HepG2 (cell line): Measurements from ENCODE around the gene STOML2. TPM values are rescaled to one million over a fixed set of nuclear protein-coding genes. Genes with fewer than 3 reads are reported as not detected.
A peak's percentile ranks its signal among the peaks of the same experiment; 100 is the strongest.

Experiments used
- AGO2 ChIP-seq: fragments of 200-400 bp; formaldehyde crosslinking; optimal IDR thresholded peaks from 2 replicates; pipeline ENCODE3; 2017; ENCODE audit warnings: mild to moderate bottlenecking, low read depth, low read length, moderate library complexity
- ATF7-NPFF ChIP-seq: sonication (generic); formaldehyde crosslinking; IDR thresholded peaks from 2 replicates; pipeline ENCODE4 v1.8.1; 2023; ENCODE audit warnings: mild to moderate bottlenecking, low read depth, missing genetic modification reagents, moderate library complexity
- ATM ChIP-seq: fragments of 450-650 bp; IDR thresholded peaks from 2 replicates; pipeline ENCODE4 v1.7.1; 2017; ENCODE audit warnings: mild to moderate bottlenecking, borderline replicate concordance
- ATRX ChIP-seq: sonication (generic); formaldehyde crosslinking; IDR thresholded peaks from 2 replicates; pipeline ENCODE4 v1.4.0; 2020; ENCODE audit warnings: missing genetic modification reagents, borderline replicate concordance
- DR1 ChIP-seq: sonication (generic); formaldehyde crosslinking; IDR thresholded peaks from 2 replicates; pipeline ENCODE4 v1.8.0; 2021; ENCODE audit warnings: mild to moderate bottlenecking, missing genetic modification reagents, inconsistent platforms
- IRX3 ChIP-seq: sonication (generic); formaldehyde crosslinking; IDR thresholded peaks from 2 replicates; pipeline ENCODE4 v1.8.1; 2023; ENCODE audit warnings: mild to moderate bottlenecking, low read depth, missing genetic modification reagents, borderline replicate concordance
- MAFK ChIP-seq, 2 experiments: IDR thresholded peaks in 1 of 2; conservative IDR thresholded peaks in 1 of 2; 2 replicates each; pipeline ENCODE4 v1.6.1; 2011; ENCODE audit warnings: improper control_type of control experiment in 2 of 2, low read length in 2 of 2
- MXD4 ChIP-seq: IDR thresholded peaks from 2 replicates; pipeline ENCODE4 v1.6.1; 2016; ENCODE audit warnings: mild to moderate bottlenecking, missing biosample characterization, missing genetic modification reagents
- NFE2L1 ChIP-seq: sonication (generic); formaldehyde crosslinking; IDR thresholded peaks from 2 replicates; pipeline ENCODE4 v1.4.0; 2020; ENCODE audit warnings: missing genetic modification reagents, mild to moderate bottlenecking, borderline replicate concordance
- ZKSCAN5 ChIP-seq: sonication (generic); formaldehyde crosslinking; IDR thresholded peaks from 2 replicates; pipeline ENCODE4 v1.5.1; 2020; ENCODE audit warnings: mild to moderate bottlenecking, missing genetic modification reagents
- ZNF207 ChIP-seq: fragments of 450-650 bp; IDR thresholded peaks from 2 replicates; pipeline ENCODE4 v1.6.1; 2016; ENCODE audit warnings: antibody characterized with exemption, borderline replicate concordance
- polyA plus RNA-seq, 8 experiments: library from polyadenylated mRNA; depleted of rRNA in 3 of 8; stranded (reverse) in 7 of 8; unstranded in 1 of 8; fragments of >200 nt; fragmentation: Illumina TruSeq in 4 of 8; extraction: Trizol in 4 of 8; gene quantifications; 2 replicates each; pipeline versions ENCODE4 v1.2.1 to v1.2.3, GENCODE V29; 2011 to 2016; ENCODE audit warnings: low read depth in 4 of 8, missing spikeins in 1 of 8, mixed read lengths in 1 of 8; ENCODE audit not compliant: insufficient read depth in 1 of 8
- total RNA-seq, 5 experiments: library from RNA; depleted of rRNA; stranded (reverse); fragments of >200 nt; fragmentation: Illumina TruSeq; extraction: Trizol; gene quantifications; 2 replicates each; pipeline ENCODE4 v1.2.3, GENCODE V29; 2016; ENCODE audit warnings: low read depth in 1 of 5
- TF ChIP-seq, protein P1 (sequence below): fragments of 450-650 bp; IDR thresholded peaks from 2 replicates; pipeline ENCODE4 v1.6.1; 2017
- TF ChIP-seq, protein P2 (sequence below): fragments of 450-650 bp; IDR thresholded peaks from 2 replicates; pipeline ENCODE4 v1.6.1; 2017; ENCODE audit warnings: mild to moderate bottlenecking
- TF ChIP-seq, protein P3 (sequence below): sonication (generic); formaldehyde crosslinking; IDR thresholded peaks from 2 replicates; pipeline ENCODE4 v1.5.0; 2020; ENCODE audit warnings: missing genetic modification reagents, mild to moderate bottlenecking, borderline replicate concordance
- TF ChIP-seq, protein P4 (sequence below): sonication (generic); formaldehyde crosslinking; IDR thresholded peaks from 2 replicates; pipeline ENCODE4 v1.5.0; 2020; ENCODE audit warnings: missing genetic modification reagents, mild to moderate bottlenecking, borderline replicate concordance
- TF ChIP-seq, protein P5 (sequence below): sonication (generic); formaldehyde crosslinking; IDR thresholded peaks from 2 replicates; pipeline ENCODE4 v1.4.0; 2020; ENCODE audit warnings: mild to moderate bottlenecking, missing genetic modification reagents, borderline replicate concordance
- TF ChIP-seq, protein P6 (sequence below): sonication (generic); formaldehyde crosslinking; IDR thresholded peaks from 2 replicates; pipeline ENCODE4 v1.4.0; 2020; ENCODE audit warnings: missing genetic modification reagents

STOML2 gene
- total and polyA plus RNA-seq, 2 of the 13 experiments (the other 11 are each of a cell fraction or from before 2014, with no cell fraction given): 245 to 250 TPM

DNA sequence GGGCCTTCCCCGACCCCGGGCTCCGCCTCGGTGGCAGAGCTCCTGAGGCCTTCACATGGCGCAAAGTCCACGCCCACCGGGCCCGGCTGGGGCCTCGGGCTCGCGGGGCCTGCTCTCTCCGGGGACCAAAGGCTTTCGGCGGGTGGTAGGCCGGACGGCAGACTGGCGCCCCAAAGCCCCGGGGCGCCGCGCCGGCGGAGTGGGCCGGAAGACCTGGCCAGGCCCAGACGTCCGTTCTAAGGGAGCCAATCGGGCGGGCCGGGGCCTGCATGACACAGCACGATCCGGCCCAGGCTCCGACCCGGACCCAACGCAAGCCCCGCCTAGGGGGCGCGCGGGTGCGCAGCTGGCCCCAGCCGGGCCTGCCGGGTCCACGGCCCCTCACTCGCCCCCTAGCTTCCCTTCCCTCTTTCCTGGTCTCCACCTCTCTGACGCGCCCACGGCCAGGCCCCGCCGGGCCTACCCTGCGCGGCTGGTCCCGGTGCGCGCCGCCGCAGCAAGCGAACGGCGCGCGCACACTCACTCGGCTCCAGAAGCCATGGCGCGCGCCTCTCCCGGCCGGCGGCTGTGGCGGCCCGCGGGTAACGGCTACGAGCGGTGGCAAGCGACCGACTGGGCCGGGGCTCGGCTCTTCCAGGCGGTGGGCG lies 31.0 kb downstream of the STOML2 start (continued):
- TF ChIP-seq ZKSCAN5 (CRISPR knock-in tag): no peak
- 0 out of 4 replicates have a peak, but pooled peaks of 1 of the 2 experiments have one; percentile 46 for TF ChIP-seq MAFK (conservative IDR thresholded peaks at IDR 0.05 in 1 of 2, IDR thresholded peaks at IDR 0.05 in 1 of 2; ENCODE audit: low read length in 2 of 2)
- TF ChIP-seq ZNF207: no peak
- TF ChIP-seq ATF7-NPFF (CRISPR knock-in tag): 0 out of 2 replicates have a peak, but pooled peaks have one; percentile 23
- peak; percentile 39; the same call in 1 of the 2 replicates for TF ChIP-seq MXD4 (CRISPR knock-in tag)
- TF ChIP-seq, protein P1, sequence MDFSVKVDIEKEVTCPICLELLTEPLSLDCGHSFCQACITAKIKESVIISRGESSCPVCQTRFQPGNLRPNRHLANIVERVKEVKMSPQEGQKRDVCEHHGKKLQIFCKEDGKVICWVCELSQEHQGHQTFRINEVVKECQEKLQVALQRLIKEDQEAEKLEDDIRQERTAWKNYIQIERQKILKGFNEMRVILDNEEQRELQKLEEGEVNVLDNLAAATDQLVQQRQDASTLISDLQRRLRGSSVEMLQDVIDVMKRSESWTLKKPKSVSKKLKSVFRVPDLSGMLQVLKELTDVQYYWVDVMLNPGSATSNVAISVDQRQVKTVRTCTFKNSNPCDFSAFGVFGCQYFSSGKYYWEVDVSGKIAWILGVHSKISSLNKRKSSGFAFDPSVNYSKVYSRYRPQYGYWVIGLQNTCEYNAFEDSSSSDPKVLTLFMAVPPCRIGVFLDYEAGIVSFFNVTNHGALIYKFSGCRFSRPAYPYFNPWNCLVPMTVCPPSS: no peak
- TF ChIP-seq, protein P2, sequence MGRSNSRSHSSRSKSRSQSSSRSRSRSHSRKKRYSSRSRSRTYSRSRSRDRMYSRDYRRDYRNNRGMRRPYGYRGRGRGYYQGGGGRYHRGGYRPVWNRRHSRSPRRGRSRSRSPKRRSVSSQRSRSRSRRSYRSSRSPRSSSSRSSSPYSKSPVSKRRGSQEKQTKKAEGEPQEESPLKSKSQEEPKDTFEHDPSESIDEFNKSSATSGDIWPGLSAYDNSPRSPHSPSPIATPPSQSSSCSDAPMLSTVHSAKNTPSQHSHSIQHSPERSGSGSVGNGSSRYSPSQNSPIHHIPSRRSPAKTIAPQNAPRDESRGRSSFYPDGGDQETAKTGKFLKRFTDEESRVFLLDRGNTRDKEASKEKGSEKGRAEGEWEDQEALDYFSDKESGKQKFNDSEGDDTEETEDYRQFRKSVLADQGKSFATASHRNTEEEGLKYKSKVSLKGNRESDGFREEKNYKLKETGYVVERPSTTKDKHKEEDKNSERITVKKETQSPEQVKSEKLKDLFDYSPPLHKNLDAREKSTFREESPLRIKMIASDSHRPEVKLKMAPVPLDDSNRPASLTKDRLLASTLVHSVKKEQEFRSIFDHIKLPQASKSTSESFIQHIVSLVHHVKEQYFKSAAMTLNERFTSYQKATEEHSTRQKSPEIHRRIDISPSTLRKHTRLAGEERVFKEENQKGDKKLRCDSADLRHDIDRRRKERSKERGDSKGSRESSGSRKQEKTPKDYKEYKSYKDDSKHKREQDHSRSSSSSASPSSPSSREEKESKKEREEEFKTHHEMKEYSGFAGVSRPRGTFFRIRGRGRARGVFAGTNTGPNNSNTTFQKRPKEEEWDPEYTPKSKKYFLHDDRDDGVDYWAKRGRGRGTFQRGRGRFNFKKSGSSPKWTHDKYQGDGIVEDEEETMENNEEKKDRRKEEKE: no peak
- TF ChIP-seq, protein P3, sequence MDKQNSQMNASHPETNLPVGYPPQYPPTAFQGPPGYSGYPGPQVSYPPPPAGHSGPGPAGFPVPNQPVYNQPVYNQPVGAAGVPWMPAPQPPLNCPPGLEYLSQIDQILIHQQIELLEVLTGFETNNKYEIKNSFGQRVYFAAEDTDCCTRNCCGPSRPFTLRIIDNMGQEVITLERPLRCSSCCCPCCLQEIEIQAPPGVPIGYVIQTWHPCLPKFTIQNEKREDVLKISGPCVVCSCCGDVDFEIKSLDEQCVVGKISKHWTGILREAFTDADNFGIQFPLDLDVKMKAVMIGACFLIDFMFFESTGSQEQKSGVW: 0 out of 2 replicates have a peak, but pooled peaks have one; percentile 38
- TF ChIP-seq ATM: no peak
- TF ChIP-seq DR1 (CRISPR knock-in tag): 0 out of 2 replicates have a peak, but pooled peaks have one; percentile 34
- TF ChIP-seq ATRX: no peak
- TF ChIP-seq, protein P4, sequence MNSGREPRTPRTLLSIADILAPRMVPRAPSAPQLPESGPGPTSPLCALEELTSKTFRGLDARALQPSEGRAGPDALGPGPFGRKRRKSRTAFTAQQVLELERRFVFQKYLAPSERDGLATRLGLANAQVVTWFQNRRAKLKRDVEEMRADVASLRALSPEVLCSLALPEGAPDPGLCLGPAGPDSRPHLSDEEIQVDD (CRISPR knock-in tag): no peak
- TF ChIP-seq AGO2: peak; percentile 97
- TF ChIP-seq, protein P5, sequence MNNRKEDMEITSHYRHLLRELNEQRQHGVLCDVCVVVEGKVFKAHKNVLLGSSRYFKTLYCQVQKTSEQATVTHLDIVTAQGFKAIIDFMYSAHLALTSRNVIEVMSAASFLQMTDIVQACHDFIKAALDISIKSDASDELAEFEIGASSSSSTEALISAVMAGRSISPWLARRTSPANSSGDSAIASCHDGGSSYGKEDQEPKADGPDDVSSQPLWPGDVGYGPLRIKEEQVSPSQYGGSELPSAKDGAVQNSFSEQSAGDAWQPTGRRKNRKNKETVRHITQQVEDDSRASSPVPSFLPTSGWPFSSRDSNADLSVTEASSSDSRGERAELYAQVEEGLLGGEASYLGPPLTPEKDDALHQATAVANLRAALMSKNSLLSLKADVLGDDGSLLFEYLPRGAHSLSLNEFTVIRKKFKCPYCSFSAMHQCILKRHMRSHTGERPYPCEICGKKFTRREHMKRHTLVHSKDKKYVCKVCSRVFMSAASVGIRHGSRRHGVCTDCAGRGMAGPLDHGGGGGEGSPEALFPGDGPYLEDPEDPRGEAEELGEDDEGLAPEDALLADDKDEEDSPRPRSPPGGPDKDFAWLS (CRISPR knock-in tag): no peak
- TF ChIP-seq, protein P6, sequence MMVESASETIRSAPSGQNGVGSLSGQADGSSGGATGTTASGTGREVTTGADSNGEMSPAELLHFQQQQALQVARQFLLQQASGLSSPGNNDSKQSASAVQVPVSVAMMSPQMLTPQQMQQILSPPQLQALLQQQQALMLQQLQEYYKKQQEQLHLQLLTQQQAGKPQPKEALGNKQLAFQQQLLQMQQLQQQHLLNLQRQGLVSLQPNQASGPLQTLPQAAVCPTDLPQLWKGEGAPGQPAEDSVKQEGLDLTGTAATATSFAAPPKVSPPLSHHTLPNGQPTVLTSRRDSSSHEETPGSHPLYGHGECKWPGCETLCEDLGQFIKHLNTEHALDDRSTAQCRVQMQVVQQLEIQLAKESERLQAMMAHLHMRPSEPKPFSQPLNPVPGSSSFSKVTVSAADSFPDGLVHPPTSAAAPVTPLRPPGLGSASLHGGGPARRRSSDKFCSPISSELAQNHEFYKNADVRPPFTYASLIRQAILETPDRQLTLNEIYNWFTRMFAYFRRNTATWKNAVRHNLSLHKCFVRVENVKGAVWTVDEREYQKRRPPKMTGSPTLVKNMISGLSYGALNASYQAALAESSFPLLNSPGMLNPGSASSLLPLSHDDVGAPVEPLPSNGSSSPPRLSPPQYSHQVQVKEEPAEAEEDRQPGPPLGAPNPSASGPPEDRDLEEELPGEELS (CRISPR knock-in tag): no peak; the same call in 1 of the 2 replicates
- TF ChIP-seq NFE2L1: peak; percentile 99
- peak; percentile 90; the same call in 1 of the 2 replicates for TF ChIP-seq IRX3
